PC-3 (cell line): ENCODE data around the gene CTTNBP2.

Experiments
- CTCF ChIP-seq: fragments of 300-600 bp; sonication (generic); conservative IDR thresholded peaks from 2 replicates; pipeline ENCODE4 v1.5.1; 2017; ENCODE audit warnings: antibody characterized with exemption, low read depth, mild to moderate bottlenecking, low read length
- EZH2 ChIP-seq: fragments of 300-600 bp; sonication (generic); IDR thresholded peaks from one replicate; pipeline ENCODE4 v1.6.1; 2017; ENCODE audit warnings: antibody characterized with exemption, mild to moderate bottlenecking, low read length; ENCODE audit not compliant: unreplicated experiment
- EZH2phosphoT487 ChIP-seq: fragments of 300-600 bp; sonication (generic); IDR thresholded peaks from 2 replicates; pipeline ENCODE4 v1.6.1; 2018; ENCODE audit warnings: mild to moderate bottlenecking, antibody characterized with exemption, low read length, borderline replicate concordance

- TF ChIP-seq EZH2 (no peak), CTCF (no peak; the same call in 1 of the 2 replicates), EZH2phosphoT487 (no peak)
Measured at GRCh38 chr7:117781707-117782106, 91.5 kb downstream of the CTTNBP2 start.
